H1 (cell line): ENCODE measurements around the gene MAPKAP1. TPM values are rescaled to one million over a fixed set of nuclear protein-coding genes. Genes with fewer than 3 reads are reported as not detected.

Source experiments
- CTCF ChIA-PET: fragments of 300-600 bp; sonication (Branson Sonifier 250); formaldehyde crosslinking; loops from one replicate; lab custom pipeline; 2021; ENCODE audit not compliant: partially characterized antibody; lab: Charles Lee
- POLR2A ChIA-PET: fragments of 300-600 bp; sonication (Branson Sonifier 250); formaldehyde crosslinking; loops from one replicate; lab custom pipeline; 2021; ENCODE audit warnings: inconsistent platforms; ENCODE audit not compliant: partially characterized antibody; lab: Charles Lee
- DNase-seq, 2 experiments: peaks; one replicate each; pipeline versions ENCODE4 v3.0.0 to v3.0.0-alpha.2; 2010 to 2022; ENCODE audit warnings: low spot score in 2 of 2, low read depth in 1 of 2, mixed read lengths in 1 of 2
- FAIRE-seq: peaks from 2 replicates; lab custom pipeline; 2011; peaks lifted over from hg19 to GRCh38; lab: Jason Lieb, UNC
- H2AFZ ChIP-seq: 2 replicates; pipeline ENCODE4 v1.8.1; 2012; ENCODE audit warnings: low read length, inconsistent platforms
- H2AK5ac ChIP-seq: 2 replicates; pipeline ENCODE4 v1.6.1; 2013; ENCODE audit warnings: low read depth, low read length
- H2BK120ac ChIP-seq: replicated peaks from 2 replicates; pipeline ENCODE3; 2013; ENCODE audit warnings: low read depth, low read length, inconsistent platforms
- H2BK12ac ChIP-seq: 2 replicates; pipeline ENCODE4 v1.6.1; 2013; ENCODE audit warnings: low read depth, low read length
- H2BK15ac ChIP-seq: 2 replicates; pipeline ENCODE4 v1.6.1; 2013; ENCODE audit warnings: low read length
- H2BK20ac ChIP-seq: 2 replicates; pipeline ENCODE4 v1.6.1; 2013; ENCODE audit warnings: low read length
- H2BK5ac ChIP-seq: 2 replicates; pipeline ENCODE4 v1.6.1; 2013; ENCODE audit warnings: low read depth, low read length
- H3K14ac ChIP-seq: 2 replicates; pipeline ENCODE4 v1.6.1; 2013; ENCODE audit warnings: inconsistent platforms; ENCODE audit not compliant: insufficient read length
- H3K18ac ChIP-seq: 2 replicates; pipeline ENCODE4 v1.6.1; 2013; ENCODE audit warnings: low read length; ENCODE audit errors: extremely low read depth
- H3K23ac ChIP-seq: 2 replicates; pipeline ENCODE4 v1.6.1; 2013; ENCODE audit warnings: inconsistent platforms; ENCODE audit not compliant: insufficient read length
- H3K23me2 ChIP-seq: 2 replicates; pipeline ENCODE4 v1.6.1; 2013; ENCODE audit warnings: low read depth, low read length
- H3K27ac ChIP-seq: 2 replicates; pipeline ENCODE4 v1.6.1; 2011; ENCODE audit warnings: low read depth, low read length, inconsistent platforms
- H3K27me3 ChIP-seq, 4 experiments: replicated peaks in 1 of 4; 1 replicate in 1 of 4; 2 replicates in 3 of 4; pipeline versions ENCODE4 v1.6.1 to v1.8.1; 2011 to 2013; ENCODE audit warnings: low read length in 3 of 4, mild to moderate bottlenecking in 3 of 4, inconsistent platforms in 2 of 4, mixed read lengths in 2 of 4, moderate library complexity in 1 of 4; ENCODE audit not compliant: control insufficient read depth in 3 of 4, insufficient read depth in 3 of 4; ENCODE audit errors: extremely low read depth in 1 of 4
- H3K36me3 ChIP-seq, 4 experiments: 2 replicates each; pipeline versions ENCODE4 v1.6.1 to v1.8.1; 2011 to 2013; ENCODE audit warnings: mild to moderate bottlenecking in 4 of 4, low read length in 3 of 4, moderate library complexity in 2 of 4, control low read depth in 1 of 4, inconsistent platforms in 1 of 4; ENCODE audit not compliant: insufficient read depth in 4 of 4, control insufficient read depth in 2 of 4
- H3K4ac ChIP-seq: replicated peaks from 2 replicates; pipeline ENCODE3; 2013; ENCODE audit warnings: low read length, low read depth, mixed read lengths, inconsistent platforms; ENCODE audit not compliant: insufficient read length
- H3K4me1 ChIP-seq, 4 experiments: replicated peaks in 1 of 4; 1 replicate in 1 of 4; 2 replicates in 3 of 4; pipeline versions ENCODE4 v1.6.1 to v1.8.1; 2011 to 2013; ENCODE audit warnings: low read length in 3 of 4, inconsistent platforms in 2 of 4, mixed read lengths in 1 of 4; ENCODE audit not compliant: insufficient read depth in 4 of 4, control insufficient read depth in 3 of 4
- H3K4me2 ChIP-seq, 2 experiments: 2 replicates each; pipeline versions ENCODE4 v1.6.1 to v1.8.1; 2011 to 2013; ENCODE audit warnings: low read depth in 2 of 2, low read length in 2 of 2, control low read depth in 1 of 2, inconsistent platforms in 1 of 2, mild to moderate bottlenecking in 1 of 2; ENCODE audit not compliant: insufficient read depth in 1 of 2
- H3K4me3 ChIP-seq, 4 experiments: fragments of 200-600, 300-600 bp in 1 of 4; sonication (generic), shearing (Covaris generic), sonication (Bioruptor Twin) in 1 of 4; 2 replicates each; pipeline versions ENCODE4 v1.5.1 to v1.8.1; 2011 to 2016; ENCODE audit warnings: low read length in 4 of 4, low read depth in 3 of 4, control low read depth in 2 of 4, inconsistent platforms in 2 of 4, mild to moderate bottlenecking in 2 of 4, mixed read lengths in 1 of 4, moderate library complexity in 1 of 4; ENCODE audit not compliant: insufficient read depth in 2 of 4; ENCODE audit errors: extremely low read depth in 1 of 4
- H3K56ac ChIP-seq: replicated peaks from 2 replicates; pipeline ENCODE3; 2013; ENCODE audit warnings: low read depth, mild to moderate bottlenecking, mixed read lengths, low read length, inconsistent platforms; ENCODE audit not compliant: insufficient read length
- H3K79me1 ChIP-seq: 2 replicates; pipeline ENCODE4 v1.6.1; 2013; ENCODE audit warnings: low read depth, low read length, control low read depth
- H3K79me2 ChIP-seq, 2 experiments: 2 replicates each; pipeline versions ENCODE4 v1.6.1 to v1.8.1; 2012 to 2013; ENCODE audit warnings: low read length in 2 of 2, mild to moderate bottlenecking in 2 of 2, inconsistent platforms in 1 of 2; ENCODE audit not compliant: insufficient read depth in 2 of 2, control insufficient read depth in 1 of 2
- H3K9ac ChIP-seq, 4 experiments: replicated peaks in 1 of 4; 1 replicate in 1 of 4; 2 replicates in 3 of 4; pipeline versions ENCODE4 v1.6.1 to v1.8.1; 2011 to 2013; ENCODE audit warnings: low read depth in 3 of 4, low read length in 3 of 4, control low read depth in 2 of 4, mild to moderate bottlenecking in 2 of 4, moderate library complexity in 2 of 4, inconsistent platforms in 1 of 4; ENCODE audit errors: extremely low read depth in 1 of 4
- H3K9me3 ChIP-seq, 2 experiments: 2 replicates each; pipeline versions ENCODE4 v1.6.1 to v1.8.1; 2012 to 2013; ENCODE audit warnings: mild to moderate bottlenecking in 2 of 2, moderate library complexity in 2 of 2, control low read depth in 1 of 2, inconsistent platforms in 1 of 2, low read depth in 1 of 2, low read length in 1 of 2, mixed read lengths in 1 of 2; ENCODE audit not compliant: insufficient read depth in 2 of 2
- H4K20me1 ChIP-seq, 2 experiments: replicated peaks in 1 of 2; 2 replicates each; pipeline versions ENCODE3 to v1.8.1; 2011 to 2013; ENCODE audit warnings: inconsistent platforms in 2 of 2, low read length in 2 of 2, mild to moderate bottlenecking in 1 of 2; ENCODE audit not compliant: insufficient read depth in 2 of 2, control insufficient read depth in 1 of 2
- H4K5ac ChIP-seq: 2 replicates; pipeline ENCODE4 v1.6.1; 2013; ENCODE audit warnings: low read length, low read depth, mixed read lengths, inconsistent platforms; ENCODE audit not compliant: insufficient read length
- H4K8ac ChIP-seq: 2 replicates; pipeline ENCODE4 v1.8.0; 2013; ENCODE audit warnings: mild to moderate bottlenecking, moderate library complexity, low read length, inconsistent platforms; ENCODE audit not compliant: insufficient read depth; ENCODE audit errors: extremely low read depth
- H4K91ac ChIP-seq: replicated peaks from 2 replicates; pipeline ENCODE3; 2013; ENCODE audit warnings: low read length, mixed read lengths, inconsistent platforms; ENCODE audit not compliant: insufficient read length
- FOSL1 ChIP-seq: IDR thresholded peaks from 2 replicates; pipeline ENCODE4 v1.6.1; 2011; ENCODE audit warnings: mild to moderate bottlenecking, low read depth, low read length, moderate library complexity; ENCODE audit not compliant: insufficient read depth
- POU5F1 ChIP-seq: IDR thresholded peaks from 2 replicates; pipeline ENCODE4 v1.6.1; 2011; ENCODE audit warnings: low read depth, mild to moderate bottlenecking, low read length, moderate library complexity
- RAD21 ChIP-seq, 2 experiments: IDR thresholded peaks in 1 of 2; conservative IDR thresholded peaks in 1 of 2; 2 replicates each; pipeline ENCODE4 v1.6.1; 2011; ENCODE audit warnings: low read depth in 2 of 2, low read length in 2 of 2, improper control_type of control experiment in 1 of 2, inconsistent platforms in 1 of 2, mild to moderate bottlenecking in 1 of 2, moderate library complexity in 1 of 2
- SP2 ChIP-seq: IDR thresholded peaks from 2 replicates; pipeline ENCODE4 v1.6.1; 2012; ENCODE audit warnings: mild to moderate bottlenecking, low read length, inconsistent platforms
- TAF1 ChIP-seq: IDR thresholded peaks from 2 replicates; pipeline ENCODE4 v1.6.1; 2011; ENCODE audit warnings: mild to moderate bottlenecking, low read depth, low read length
- TEAD4 ChIP-seq: IDR thresholded peaks from 2 replicates; pipeline ENCODE4 v1.6.1; 2012; ENCODE audit warnings: low read depth, low read length, inconsistent platforms, mixed read lengths
- WGBS, 2 experiments: shearing (Covaris generic) in 1 of 2; methylation state at CpG; one replicate each; pipeline versions ENCODE4 v1.1.6 to v1.1.7; 2013 to 2015; ENCODE audit warnings: low lambda C conversion rate in 2 of 2, mixed read lengths in 2 of 2, inconsistent platforms in 1 of 2, low coverage in 1 of 2, missing lambda C conversion rate in 1 of 2; ENCODE audit not compliant: insufficient replicate concordance in 2 of 2, insufficient coverage in 1 of 2, insufficient read length in 1 of 2; ENCODE audit errors: extremely low coverage in 1 of 2, missing lambda C conversion rate in 1 of 2; 5-methylcytosine and 5-hydroxymethylcytosine counted together
- polyA plus RNA-seq, 7 experiments: library from polyadenylated mRNA; depleted of rRNA in 3 of 7; stranded (reverse) in 5 of 7; unstranded in 2 of 7; fragments of >200 nt in 5 of 7; fragments of 200-250 nt in 2 of 7; gene quantifications; 1 replicate in 5 of 7; 2 replicates in 1 of 7; 4 replicates in 1 of 7; pipeline versions ENCODE4 v1.2.1 to v1.2.3, GENCODE V29; 2011 to 2013; ENCODE audit warnings: missing spikeins in 2 of 7, mixed read lengths in 2 of 7
- total RNA-seq: library from RNA; stranded (reverse); fragmentation: NEBNext Ultra II Directional; extraction: Animal tissue kit (Norgen Biotek cat#: 25700); gene quantifications from 2 replicates; pipeline ENCODE4 v1.2.1, GENCODE V29; 2021

MAPKAP1 gene
- total and polyA plus RNA-seq, 2 of the 8 experiments (the other 6 are each of a cell fraction or from before 2014, with no cell fraction given) = 79.2 to 140 TPM

DNA sequence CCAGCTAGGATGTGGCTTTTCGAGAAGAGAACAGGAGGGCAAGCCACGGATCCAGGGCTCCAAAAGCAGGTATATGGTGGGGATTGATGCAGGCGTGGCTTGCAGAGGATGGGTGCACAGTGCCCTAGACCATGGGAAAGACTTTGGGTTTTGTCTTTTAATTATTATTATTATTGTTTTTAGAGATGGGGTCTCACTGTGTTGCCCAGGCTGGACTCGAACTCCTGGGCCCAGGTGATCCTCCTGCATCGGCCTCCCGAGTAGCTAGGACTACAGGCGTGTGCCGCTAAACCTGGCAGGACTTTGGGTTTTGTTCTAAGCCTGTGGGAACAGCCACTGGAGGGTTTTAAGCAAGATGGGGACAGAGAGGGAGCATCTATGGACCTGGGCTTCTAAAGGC lies 293.4 kb downstream of the MAPKAP1 start:
- Histone ChIP-seq H2AFZ (no peak overlapping the region), H3K9me3 (no peaks in the 10 kb centered on the region), H2BK5ac (no peak overlapping the region), H3K23me2 (peaks cover 8% of the 10 kb centered on the region; the same call in 1 of the 2 replicates), H3K4ac (no peak overlapping the region)
- TF ChIP-seq TEAD4 (no peak), RAD21 (IDR thresholded peaks at IDR 0.05 in 1 of 2, conservative IDR thresholded peaks at IDR 0.05 in 1 of 2; ENCODE audit: low read depth in 2 of 2, low read length in 2 of 2) (no peak), TAF1 (no peak), SP2 (no peak), FOSL1 (no peak), POU5F1 (no peak)
- TF ChIP-seq, all 59 proteins: peak for 0
- FAIRE-seq (no peak), DNase-seq (no peak)
- Histone ChIP-seq H2BK120ac (no peak overlapping the region), H3K36me3 (no peaks in the 10 kb centered on the region), H4K20me1 (peaks cover 0 to 8% of the 10 kb centered on the region in 2 experiments), H3K18ac (no peak overlapping the region), H2BK20ac (no peak overlapping the region), H3K9ac (no peak overlapping the region), H4K8ac (no peak overlapping the region), H3K27ac (no peak overlapping the region), H3K4me2 (no peak overlapping the region), H3K56ac (no peak overlapping the region), H3K4me1 (peaks cover 0 to 2% (median 0%) of the 10 kb centered on the region in 4 experiments; a peak in 2 of 7 replicates), H2BK12ac (no peak overlapping the region), H2BK15ac (no peak overlapping the region), H4K91ac (no peak overlapping the region), H3K23ac (no peak overlapping the region), H2AK5ac (no peak overlapping the region), H3K79me2 (no peaks in the 10 kb centered on the region), H4K5ac (no peak overlapping the region), H3K79me1 (no peaks in the 10 kb centered on the region), H3K4me3 (no peak overlapping the region), H3K14ac (no peak overlapping the region), H3K27me3 (peaks cover 0 to 4% (median 1%) of the 10 kb centered on the region in 4 experiments; a peak in 5 of 7 replicates)
- WGBS, 2 experiments = 92% methylated on average over 8 of the region's 8 CpGs; no CpG with 5 or more reads in 1 of the 2 experiments
- CTCF ChIA-PET = no interaction called here
- POLR2A ChIA-PET = interaction anchor here (0.6 to 1.0 kb wide), 2 partner anchors 14 to 626 kb away, joined by 3 read pairs; no protein-coding TSS in a partner anchor
